ENCODE data around the gene TIGD4.
"Not testable (repeated sequence)": the region's sequence is repeated elsewhere in the genome, so short reads cannot be mapped to it uniquely, and the experiment has no call there.

TIGD4 gene

DNA sequence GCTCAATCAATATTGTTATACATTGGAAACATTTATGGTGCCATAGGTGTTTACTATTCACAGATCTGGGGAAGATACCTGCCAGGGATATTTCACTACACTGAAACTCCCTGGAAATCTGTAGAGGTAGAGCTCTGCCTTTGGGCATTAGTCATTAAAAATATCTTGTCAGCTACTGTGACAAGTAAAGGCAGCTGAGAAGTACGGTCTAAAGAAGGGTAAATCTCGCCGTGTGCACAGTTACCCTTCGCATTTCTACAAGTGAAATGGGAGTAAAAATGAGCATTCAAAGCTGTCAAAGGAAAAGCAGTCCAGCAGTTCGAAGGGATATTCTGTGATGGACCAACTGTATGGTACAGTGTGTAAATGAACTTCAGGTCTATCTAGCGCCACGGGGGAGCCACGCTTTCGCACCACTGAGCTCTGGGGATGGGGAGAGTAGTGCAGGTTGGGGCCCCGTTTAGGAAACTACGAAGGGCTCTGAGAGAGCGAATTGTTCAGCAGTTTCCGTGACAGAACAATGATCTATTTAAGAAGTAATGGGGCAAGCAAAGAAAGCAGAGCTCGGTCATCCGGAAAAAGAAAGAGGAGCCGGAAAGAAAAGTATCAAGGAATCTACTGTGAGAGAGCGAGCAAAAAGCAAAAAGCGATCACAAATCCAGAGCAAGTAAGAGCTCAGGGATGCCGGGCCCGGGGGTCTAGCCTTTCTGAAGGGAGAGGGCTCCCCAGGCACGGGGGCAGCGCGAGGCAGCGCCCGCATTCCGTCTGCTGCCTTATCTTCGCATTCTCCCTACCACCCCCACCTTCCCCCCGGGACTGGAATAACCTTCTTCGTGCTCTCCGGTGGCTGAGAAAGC is 646 bp downstream of the TIGD4 start:
- DNase-seq = peak; percentile 10

DNA sequence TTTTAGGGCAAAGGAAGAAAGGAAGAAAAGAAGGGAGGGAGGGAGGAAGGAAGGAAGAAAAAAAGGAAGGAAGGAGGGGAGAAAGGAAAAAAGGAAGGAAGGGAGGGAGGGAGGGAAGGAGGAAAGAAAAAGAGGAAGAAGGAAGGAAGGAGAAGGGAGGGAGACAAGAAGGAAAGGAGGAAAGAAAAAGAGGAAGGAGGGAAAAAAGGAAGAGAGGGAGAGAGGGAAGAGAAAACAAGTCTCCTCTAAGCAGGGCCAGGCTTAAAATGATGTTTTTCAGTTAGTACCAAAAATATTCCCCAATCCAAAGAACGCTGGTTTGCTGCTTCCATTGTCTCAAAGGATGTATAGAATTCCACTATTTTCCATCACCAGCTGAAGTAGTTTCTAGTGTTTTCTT is 2.0 kb downstream of the TIGD4 start:
- DNase-seq = no peak

DNA sequence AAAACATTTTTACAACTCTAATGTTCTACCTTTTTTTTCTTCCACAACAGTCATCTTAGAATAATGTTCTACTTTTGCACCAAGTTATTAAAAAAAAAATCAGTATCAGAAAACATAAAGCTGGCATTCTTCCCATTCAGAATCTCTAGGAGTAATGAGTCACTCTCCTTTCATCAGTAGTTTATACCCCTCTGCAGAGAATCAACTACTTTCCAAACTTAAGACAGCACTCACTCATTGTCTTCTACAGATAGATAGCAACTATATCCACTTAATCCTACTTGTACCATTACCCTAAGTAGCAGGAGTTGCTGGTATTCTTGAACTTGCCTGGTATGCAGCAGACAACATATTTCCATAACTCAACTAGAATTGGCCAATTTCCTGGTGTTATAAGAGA is 3.2 kb downstream of the TIGD4 start:
- DNase-seq = no peak

- DNase-seq = no peak
Measured at GRCh38 chr4:152773953-152774352, 5.6 kb downstream of the TIGD4 start.

DNA sequence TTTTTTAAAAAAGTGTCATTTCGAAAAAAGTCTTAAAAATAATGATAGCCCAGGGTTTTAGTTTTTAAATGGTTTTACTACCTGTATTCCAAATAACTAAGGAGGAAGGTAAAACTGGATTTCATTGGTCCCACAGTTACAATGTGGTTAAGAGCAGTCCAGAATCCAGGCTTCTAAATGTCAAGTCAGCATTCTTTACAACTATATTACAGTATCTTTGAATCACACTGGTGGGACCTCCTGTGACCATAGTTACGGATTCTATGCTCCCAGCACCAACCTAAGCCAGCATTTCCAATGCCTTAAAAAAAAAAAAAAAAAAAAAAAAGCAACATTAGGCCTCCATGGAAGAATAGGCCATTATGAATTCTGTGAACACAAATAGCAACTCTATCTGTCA is 6.2 kb downstream of the TIGD4 start:
- DNase-seq = no peak

- DNase-seq = no peak
Measured at GRCh38 chr4:152771741-152772533, 7.6 kb downstream of the TIGD4 start.

- not testable (repeated sequence) for DNase-seq
Measured at GRCh38 chr4:152765069-152765737, 14.3 kb downstream of the TIGD4 start.

DNA sequence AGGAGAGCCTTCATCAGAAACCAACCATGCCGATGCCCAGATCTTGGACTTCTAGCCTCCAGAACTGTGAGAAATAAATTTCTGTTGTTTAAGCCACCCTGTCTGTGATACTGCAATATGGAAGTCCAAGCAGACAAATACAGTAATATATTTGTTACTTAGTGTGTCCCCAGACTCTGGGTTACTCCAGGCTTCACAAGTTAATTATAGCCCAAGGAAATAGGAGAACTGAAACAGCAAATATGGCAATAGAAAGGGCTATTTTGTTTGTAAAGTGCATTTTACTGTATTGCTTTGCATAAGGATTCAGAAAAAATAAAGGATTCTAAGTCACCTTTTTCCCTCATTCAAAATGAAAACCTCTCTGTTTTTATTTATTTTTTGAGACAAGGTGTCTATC is 15.7 kb downstream of the TIGD4 start:
- DNase-seq = no peak

DNA sequence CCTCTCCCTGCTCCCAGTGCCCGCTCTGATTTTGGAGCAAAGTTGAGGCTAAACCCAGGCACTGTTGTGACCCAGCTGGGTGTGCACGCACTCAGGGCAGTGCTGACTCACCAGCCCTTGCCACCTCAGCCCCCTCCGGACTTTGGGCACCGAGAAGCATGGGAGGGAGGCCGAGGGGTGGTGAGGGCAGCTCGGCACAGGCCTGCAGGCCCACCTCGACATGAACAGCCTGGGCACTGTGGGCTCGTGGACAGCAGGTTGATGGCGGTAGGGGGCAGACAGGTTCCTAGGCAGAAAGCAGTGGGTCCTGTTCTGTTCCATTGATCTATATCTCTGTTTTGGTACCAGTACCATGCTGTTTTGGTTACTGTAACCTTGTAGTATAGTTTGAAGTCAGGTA is 30.9 kb downstream of the TIGD4 start:
- DNase-seq = no peak

DNA sequence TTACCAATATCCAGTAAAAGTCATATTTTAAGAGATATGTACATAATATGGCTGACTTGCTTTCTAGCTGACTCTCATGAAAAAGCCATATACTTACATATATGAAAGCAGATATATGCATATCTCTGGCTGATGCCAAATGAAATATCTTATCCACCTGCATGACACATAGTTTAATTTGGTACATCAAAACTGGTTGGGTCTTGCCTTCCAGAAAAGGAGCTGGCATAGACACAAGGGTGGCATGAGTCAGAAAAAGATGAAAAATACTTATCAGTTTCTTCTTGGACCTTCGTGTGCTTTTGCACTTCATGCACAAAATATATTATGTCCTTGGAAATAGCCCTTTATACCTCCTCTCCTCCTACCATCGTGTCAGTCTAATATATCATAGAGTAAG is 32.1 kb downstream of the TIGD4 start:
- no peak for DNase-seq

DNA sequence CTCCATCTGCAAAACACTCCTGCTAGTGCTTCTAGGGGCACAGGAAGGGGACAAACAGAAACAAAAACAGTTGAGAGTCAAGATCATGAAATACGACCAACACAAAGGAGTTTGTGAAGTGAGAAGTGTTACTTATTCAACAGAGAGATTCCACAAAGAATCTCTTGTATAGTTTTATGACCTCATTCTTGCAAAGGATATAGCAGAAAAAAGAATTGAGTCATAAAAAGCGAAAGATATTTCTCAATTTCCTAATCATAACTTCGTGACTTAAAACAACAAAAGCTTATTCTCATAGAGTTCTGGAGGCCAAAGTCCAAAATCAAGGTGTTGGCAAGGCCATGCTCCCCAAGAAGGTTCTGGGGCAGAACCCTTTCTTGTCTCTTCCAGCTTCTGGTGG is 40.7 kb downstream of the TIGD4 start:
- no peak for DNase-seq

GRCh38 chr4:152735906-152736305 is 43.6 kb downstream of the TIGD4 start:
- no peak for DNase-seq

- DNase-seq = no peak
Measured at GRCh38 chr4:152735396-152735859, 44.1 kb downstream of the TIGD4 start.

DNA sequence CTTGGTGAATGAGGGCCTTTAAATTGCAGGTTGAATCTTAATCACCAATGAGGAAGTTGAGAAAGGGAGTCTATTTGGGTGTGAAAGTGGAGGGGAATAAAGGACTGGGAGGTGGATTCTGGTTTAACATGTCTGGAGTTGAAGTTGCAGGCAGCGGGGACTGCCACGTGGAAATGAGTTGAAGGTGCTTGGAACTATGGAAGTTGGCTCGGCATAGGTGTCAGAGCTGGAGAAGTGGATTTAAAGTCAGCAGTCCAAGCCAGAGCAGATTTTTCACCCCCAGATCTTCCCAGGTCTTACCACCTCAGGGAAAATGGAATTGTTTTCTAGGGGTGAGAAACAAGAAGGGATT is 44.9 kb downstream of the TIGD4 start:
- no peak for DNase-seq

DNA sequence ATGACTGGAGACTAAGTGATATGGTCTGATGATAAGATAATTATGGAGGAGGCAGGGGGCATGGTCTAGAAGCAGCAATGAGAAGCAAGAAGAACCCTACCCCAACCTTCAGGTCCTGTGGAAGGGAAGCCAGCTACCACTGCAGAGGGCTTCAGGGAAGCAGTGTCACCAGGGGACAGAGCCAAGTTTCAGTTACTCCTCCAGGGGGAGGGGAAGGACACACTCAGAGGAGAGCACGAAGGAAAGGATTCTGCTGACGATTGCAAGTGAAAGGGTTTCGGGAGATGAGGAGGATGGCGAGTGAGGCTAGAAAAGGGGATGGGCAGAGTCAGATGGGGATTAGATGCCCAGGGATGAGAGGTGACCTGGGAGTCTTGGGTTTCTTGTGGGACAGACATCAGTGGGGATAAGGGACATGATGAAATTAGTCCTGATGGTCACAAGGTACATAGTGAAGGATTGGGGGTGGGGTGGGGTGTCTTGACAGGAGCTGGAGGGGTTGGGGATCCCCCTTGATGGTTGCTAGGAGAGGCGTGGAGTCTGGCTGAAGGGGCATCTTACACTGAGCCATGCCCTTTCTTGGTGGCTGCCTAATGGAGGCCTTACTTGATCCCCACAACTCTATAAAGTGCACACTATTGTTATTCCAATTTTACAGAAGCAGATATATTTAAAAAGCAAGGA is 45.4 kb downstream of the TIGD4 start:
- DNase-seq = no peak

GRCh38 chr4:152731997-152732396 is 47.5 kb downstream of the TIGD4 start:
- no peak for DNase-seq

GRCh38 chr4:152729466-152729865 is 50.1 kb downstream of the TIGD4 start:
- no peak for DNase-seq

GRCh38 chr4:152728343-152728742 is 51.2 kb downstream of the TIGD4 start:
- no peak for DNase-seq

GRCh38 chr4:152727784-152728183 is 51.7 kb downstream of the TIGD4 start:
- DNase-seq = no peak

- no peak for DNase-seq
Measured at GRCh38 chr4:152724494-152724893, 55.0 kb downstream of the TIGD4 start.

DNA sequence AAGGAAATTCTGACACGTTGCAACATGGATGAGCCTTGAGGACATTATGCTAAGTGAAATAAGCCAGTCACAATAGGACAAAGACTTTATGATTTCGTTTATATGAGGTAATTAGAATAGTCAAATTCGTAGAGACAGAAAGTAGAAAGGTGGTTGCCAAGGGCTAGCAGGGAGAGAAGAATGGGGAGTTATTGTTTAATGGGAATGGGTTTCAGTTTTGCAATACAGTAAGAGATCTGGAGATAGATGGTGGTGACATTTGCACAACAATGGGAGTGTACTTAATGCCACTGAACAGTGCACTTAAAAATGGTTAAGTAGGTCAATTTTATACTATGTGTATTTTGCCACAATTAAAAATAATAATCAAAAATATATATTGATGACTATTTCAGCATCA is 56.3 kb downstream of the TIGD4 start:
- no peak for DNase-seq

- no peak for DNase-seq
Measured at GRCh38 chr4:152719801-152720556, 59.6 kb downstream of the TIGD4 start.

Data from activated gamma-delta T cell treated with Interleukin-2 at 50 U/mL for 16 hours (primary cell).